WTC11 (cell line): ENCODE measurements around the gene STRAP. TPM values are rescaled to one million over a fixed set of nuclear protein-coding genes. Genes with fewer than 3 reads are reported as not detected.

Experiments
- ATAC-seq: fragments of 200-7000 bp; cut with Tn5 transposase; 2 replicates; pipeline ENCODE4 v1.10.0; 2021; ENCODE audit warnings: mild to moderate bottlenecking, moderate library complexity
- CTCF ChIA-PET: fragments of 300-600 bp; sonication (Branson Sonifier 250); formaldehyde crosslinking; loops from one replicate; lab custom pipeline; 2021; ENCODE audit warnings: antibody characterized with exemption; lab: Charles Lee
- POLR2A ChIA-PET: fragments of 350-600 bp; sonication (Branson Sonifier 250); formaldehyde crosslinking; loops from one replicate; lab custom pipeline; 2021; ENCODE audit warnings: antibody characterized with exemption; lab: Charles Lee
- DNase-seq: peaks from one replicate; pipeline ENCODE4 v3.0.0; 2021; ENCODE audit warnings: low spot score
- H3K27ac Mint-ChIP-seq: 2 replicates; pipeline ENCODE4 v1.8.0; 2021; ENCODE audit warnings: mixed read lengths
- H3K27me3 Mint-ChIP-seq: 2 replicates; pipeline ENCODE4 v1.8.0; 2021; ENCODE audit warnings: low read depth, mild to moderate bottlenecking, moderate library complexity, mixed read lengths
- H3K36me3 Mint-ChIP-seq: 2 replicates; pipeline ENCODE4 v1.8.0; 2021; ENCODE audit warnings: mixed read lengths
- H3K4me1 Mint-ChIP-seq: 2 replicates; pipeline ENCODE4 v1.8.0; 2022; ENCODE audit warnings: mixed read lengths
- H3K4me3 Mint-ChIP-seq: 2 replicates; pipeline ENCODE4 v1.8.0; 2021; ENCODE audit warnings: mild to moderate bottlenecking, moderate library complexity, mixed read lengths
- H3K9me3 Mint-ChIP-seq: 2 replicates; pipeline ENCODE4 v1.8.0; 2021; ENCODE audit warnings: mixed read lengths
- ATF6 ChIP-seq: sonication (generic); formaldehyde crosslinking; IDR thresholded peaks from 2 replicates; pipeline ENCODE4 v1.8.1; 2023; ENCODE audit warnings: mild to moderate bottlenecking, missing genetic modification reagents
- CBFB ChIP-seq: sonication (generic); formaldehyde crosslinking; IDR thresholded peaks from 2 replicates; pipeline ENCODE4 v1.8.1; 2022; ENCODE audit warnings: mild to moderate bottlenecking, low read depth, missing genetic modification reagents
- E2F1 ChIP-seq: sonication (generic); formaldehyde crosslinking; IDR thresholded peaks from 2 replicates; pipeline ENCODE4 v1.8.0; 2022; ENCODE audit warnings: mild to moderate bottlenecking, missing genetic modification reagents
- ELF4 ChIP-seq: sonication (generic); formaldehyde crosslinking; IDR thresholded peaks from 2 replicates; pipeline ENCODE4 v1.8.1; 2022; ENCODE audit warnings: low read depth, mild to moderate bottlenecking, moderate library complexity, missing genetic modification reagents
- EMX1 ChIP-seq: fragments of 250-450 bp; sonication (Bioruptor Pico); IDR thresholded peaks from 2 replicates; pipeline ENCODE4 v1.8.0; 2021; ENCODE audit warnings: mild to moderate bottlenecking
- FOXJ3 ChIP-seq: sonication (generic); formaldehyde crosslinking; IDR thresholded peaks from 2 replicates; pipeline ENCODE4 v1.9.0; 2021; ENCODE audit warnings: missing genetic modification reagents, mild to moderate bottlenecking, borderline replicate concordance
- HMGA2 ChIP-seq: fragments of 250-450 bp; sonication (Bioruptor Pico); IDR thresholded peaks from 2 replicates; pipeline ENCODE4 v1.4.0; 2021; ENCODE audit warnings: mild to moderate bottlenecking, moderate library complexity
- HMGXB4 ChIP-seq: sonication (generic); formaldehyde crosslinking; IDR thresholded peaks from 2 replicates; pipeline ENCODE4 v1.8.1; 2023; ENCODE audit warnings: mild to moderate bottlenecking, moderate library complexity, missing genetic modification reagents
- IRF2 ChIP-seq: sonication (generic); formaldehyde crosslinking; IDR thresholded peaks from 2 replicates; pipeline ENCODE4 v1.8.0; 2022; ENCODE audit warnings: low read depth, missing genetic modification reagents, borderline replicate concordance
- JAZF1 ChIP-seq: fragments of 250-450 bp; sonication (Bioruptor Pico); IDR thresholded peaks from 2 replicates; pipeline ENCODE4 v1.9.0; 2021; ENCODE audit warnings: moderate library complexity, mild to moderate bottlenecking, inconsistent platforms
- MYBL2 ChIP-seq: sonication (generic); formaldehyde crosslinking; IDR thresholded peaks from 2 replicates; pipeline ENCODE4 v1.8.1; 2023; ENCODE audit warnings: mild to moderate bottlenecking, moderate library complexity, missing genetic modification reagents
- NFE2L1 ChIP-seq: sonication (generic); formaldehyde crosslinking; IDR thresholded peaks from 2 replicates; pipeline ENCODE4 v1.8.1; 2023; ENCODE audit warnings: missing genetic modification reagents
- NFYB ChIP-seq: sonication (generic); formaldehyde crosslinking; conservative IDR thresholded peaks from 2 replicates; pipeline ENCODE4 v1.8.0; 2022; ENCODE audit warnings: low read depth, missing genetic modification reagents
- PRRX2 ChIP-seq: fragments of 250-450 bp; sonication (Bioruptor Pico); IDR thresholded peaks from 2 replicates; pipeline ENCODE4 v1.8.0; 2021; ENCODE audit warnings: mild to moderate bottlenecking
- SP1 ChIP-seq: sonication (generic); formaldehyde crosslinking; conservative IDR thresholded peaks from 2 replicates; pipeline ENCODE4 v1.8.1; 2022; ENCODE audit warnings: missing genetic modification reagents
- USF2 ChIP-seq: sonication (generic); formaldehyde crosslinking; IDR thresholded peaks from 2 replicates; pipeline ENCODE4 v1.8.1; 2023; ENCODE audit warnings: mild to moderate bottlenecking, missing genetic modification reagents, moderate library complexity
- ZNF121 ChIP-seq: sonication (generic); formaldehyde crosslinking; IDR thresholded peaks from 2 replicates; pipeline ENCODE4 v1.8.0; 2023; ENCODE audit warnings: missing genetic modification reagents
- ZNF138 ChIP-seq: sonication (generic); formaldehyde crosslinking; conservative IDR thresholded peaks from 2 replicates; pipeline ENCODE4 v1.8.1; 2022; ENCODE audit warnings: mild to moderate bottlenecking, moderate library complexity, missing genetic modification reagents
- ZNF219 ChIP-seq: sonication (generic); formaldehyde crosslinking; IDR thresholded peaks from 2 replicates; pipeline ENCODE4 v1.8.0; 2023; ENCODE audit warnings: missing genetic modification reagents, mild to moderate bottlenecking, borderline replicate concordance
- ZNF232 ChIP-seq: sonication (generic); formaldehyde crosslinking; IDR thresholded peaks from 2 replicates; pipeline ENCODE4 v1.8.0; 2022; ENCODE audit warnings: mild to moderate bottlenecking, missing genetic modification reagents
- ZNF263 ChIP-seq: sonication (generic); formaldehyde crosslinking; IDR thresholded peaks from 2 replicates; pipeline ENCODE4 v1.8.1; 2022; ENCODE audit warnings: low read depth, mild to moderate bottlenecking, moderate library complexity, missing genetic modification reagents
- ZNF317 ChIP-seq: sonication (generic); formaldehyde crosslinking; IDR thresholded peaks from 2 replicates; pipeline ENCODE4 v1.8.1; 2023; ENCODE audit warnings: low read depth, mild to moderate bottlenecking, moderate library complexity, missing genetic modification reagents, borderline replicate concordance
- ZNF416 ChIP-seq: fragments of 250-450 bp; sonication (Bioruptor Pico); IDR thresholded peaks from 2 replicates; pipeline ENCODE4 v1.9.0; 2021; ENCODE audit warnings: mild to moderate bottlenecking, inconsistent platforms
- ZNF423 ChIP-seq: fragments of 250-450 bp; sonication (Bioruptor Pico); IDR thresholded peaks from 2 replicates; pipeline ENCODE4 v2.1.2; 2022; ENCODE audit warnings: mild to moderate bottlenecking, moderate library complexity
- ZNF532 ChIP-seq: fragments of 250-450 bp; sonication (Bioruptor Pico); IDR thresholded peaks from 2 replicates; pipeline ENCODE4 v1.9.0; 2021; ENCODE audit warnings: mild to moderate bottlenecking, borderline replicate concordance
- total RNA-seq: library from RNA; stranded (reverse); gene quantifications from 3 replicates; pipeline ENCODE4 v1.2.3, GENCODE V29; 2021

STRAP gene
- total RNA-seq, 1 experiment from 2014 or later = 221 TPM

GRCh38 chr12:15854916-15855315, 27.3 kb upstream of the STRAP start (continued):
- TF ChIP-seq ZNF423 (CRISPR knock-in tag) (no peak), FOXJ3 (no peak), MYBL2 (CRISPR knock-in tag) (no peak), E2F1 (no peak), IRF2 (CRISPR knock-in tag) (no peak), ZNF263 (no peak), PRRX2 (no peak), ATF6 (no peak), ZNF317 (CRISPR knock-in tag) (no peak), EMX1 (no peak)

- POLR2A ChIA-PET = no interaction called here
- no peak for TF ChIP-seq NFYB
- no peak for TF ChIP-seq EMX1
- TF ChIP-seq ZNF232 (CRISPR knock-in tag) = no peak
- no peak for TF ChIP-seq SP1 (CRISPR knock-in tag)
- TF ChIP-seq HMGXB4 (CRISPR knock-in tag) = no peak
- TF ChIP-seq ELF4 (CRISPR knock-in tag) = no peak
- no peak for TF ChIP-seq JAZF1
- TF ChIP-seq USF2 (CRISPR knock-in tag) = no peak
- no peak for TF ChIP-seq ZNF219 (CRISPR knock-in tag)
- TF ChIP-seq HMGA2 (CRISPR knock-in tag) = no peak
- no peak for TF ChIP-seq CBFB (CRISPR knock-in tag)
- no peak for TF ChIP-seq NFE2L1 (CRISPR knock-in tag)
- TF ChIP-seq ZNF532 (CRISPR knock-in tag) = no peak
- TF ChIP-seq ZNF138 = no peak
- TF ChIP-seq ZNF121 (CRISPR knock-in tag) = no peak
- no peak for TF ChIP-seq ZNF416 (CRISPR knock-in tag)
- no peaks in the 10 kb centered on the region for H3K36me3 Mint-ChIP-seq
- no peak overlapping the region for H3K4me3 Mint-ChIP-seq
- no peaks in the 10 kb centered on the region for H3K27me3 Mint-ChIP-seq
- H3K9me3 Mint-ChIP-seq = no peaks in the 10 kb centered on the region
- CTCF ChIA-PET = interaction anchor here (1.1 to 4.0 kb wide), 4 partner anchors 83 to 324 kb away, joined by 4 to 64 read pairs (median 21); no protein-coding TSS in a partner anchor
- ATAC-seq = no peak
- no peak overlapping the region for H3K27ac Mint-ChIP-seq
- peaks cover 6% of the 10 kb centered on the region; the same call in 1 of the 2 replicates for H3K4me1 Mint-ChIP-seq
- no peak for DNase-seq
Observed at GRCh38 chr12:15855646-15856045, 26.5 kb upstream of the STRAP start.
